IPS-NIHi11 (cell line): ENCODE results near the gene OTUD7B.

Source experiments
- DNase-seq: peaks from one replicate; pipeline ENCODE4 v3.0.0; 2012; ENCODE audit warnings: mixed read lengths, low spot score

OTUD7B gene

GRCh38 chr1:149917571-149918144 is 92.9 kb downstream of the OTUD7B start, which contains the start of gene SV2A:
SV2A (minus strand) TSS chr1:149917844; CDS start chr1:149913840, 4,004 bp downstream.
- DNase-seq, result peak; percentile 90

GRCh38 chr1:149916898-149917252 is 93.7 kb downstream of the OTUD7B start:
- DNase-seq, result no peak

GRCh38 chr1:149916193-149916897 is 94.2 kb downstream of the OTUD7B start:
- no peak for DNase-seq

- DNase-seq, result no peak
Measured at GRCh38 chr1:149915429-149916192, 94.9 kb downstream of the OTUD7B start.

GRCh38 chr1:149914545-149914944 is 96.0 kb downstream of the OTUD7B start:
- DNase-seq, result no peak

- no peak for DNase-seq
Measured at GRCh38 chr1:149906570-149907075, 103.9 kb downstream of the OTUD7B start.

- peak; percentile 51 for DNase-seq
Measured at GRCh38 chr1:149903836-149904491, 106.6 kb downstream of the OTUD7B start.

GRCh38 chr1:149899460-149900284 is 110.9 kb downstream of the OTUD7B start, which contains the start of gene BOLA1:
BOLA1 (plus strand) TSS chr1:149899568; CDS start chr1:149900060, 492 bp downstream.
- peak; percentile 96 for DNase-seq

GRCh38 chr1:149896575-149896974 is 114.0 kb downstream of the OTUD7B start:
- no peak for DNase-seq

GRCh38 chr1:149888999-149889289 is 121.6 kb downstream of the OTUD7B start:
- DNase-seq, result no peak

GRCh38 chr1:149888247-149888998 is 122.1 kb downstream of the OTUD7B start:
- DNase-seq, result peak; percentile 63
